Ishikawa (cell line): ENCODE data around the gene RTL5.

Experiments used
- CEBPB ChIP-seq: IDR thresholded peaks from 2 replicates; pipeline ENCODE4 v1.6.1; 2012
- CREB1 ChIP-seq: IDR thresholded peaks from 2 replicates; pipeline ENCODE4 v1.6.1; 2012; ENCODE audit warnings: low read depth
- EGR1 ChIP-seq: IDR thresholded peaks from 2 replicates; pipeline ENCODE4 v1.6.1; 2012
- EP300 ChIP-seq: IDR thresholded peaks from 2 replicates; pipeline ENCODE4 v1.6.1; 2012; ENCODE audit warnings: borderline replicate concordance
- FOXM1 ChIP-seq: IDR thresholded peaks from 2 replicates; pipeline ENCODE4 v1.6.1; 2012; ENCODE audit warnings: low read depth, borderline replicate concordance
- NFIC ChIP-seq: IDR thresholded peaks from 2 replicates; pipeline ENCODE4 v1.6.1; 2012
- RAD21 ChIP-seq: IDR thresholded peaks from 2 replicates; pipeline ENCODE4 v1.6.1; 2012; ENCODE audit warnings: low read depth
- TAF1 ChIP-seq: IDR thresholded peaks from 2 replicates; pipeline ENCODE4 v1.6.1; 2012; ENCODE audit warnings: low read depth, mild to moderate bottlenecking
- TCF12 ChIP-seq: IDR thresholded peaks from 2 replicates; pipeline ENCODE4 v1.6.1; 2012; ENCODE audit warnings: low read depth
- TEAD4 ChIP-seq: IDR thresholded peaks from 2 replicates; pipeline ENCODE4 v1.6.1; 2012
- YY1 ChIP-seq: IDR thresholded peaks from 2 replicates; pipeline ENCODE4 v1.6.1; 2012; ENCODE audit warnings: low read depth
- ZBTB7A ChIP-seq: IDR thresholded peaks from 2 replicates; pipeline ENCODE4 v1.6.1; 2012; ENCODE audit warnings: low read depth
- TF ChIP-seq, protein P1 (sequence below): IDR thresholded peaks from 2 replicates; pipeline ENCODE4 v1.6.1; 2012
- TF ChIP-seq, protein P2 (sequence below): IDR thresholded peaks from 2 replicates; pipeline ENCODE4 v1.6.1; 2012
- TF ChIP-seq, protein P3 (sequence below): IDR thresholded peaks from 2 replicates; pipeline ENCODE4 v1.6.1; 2012; ENCODE audit warnings: low read depth, mild to moderate bottlenecking

Gene RTL5

DNA sequence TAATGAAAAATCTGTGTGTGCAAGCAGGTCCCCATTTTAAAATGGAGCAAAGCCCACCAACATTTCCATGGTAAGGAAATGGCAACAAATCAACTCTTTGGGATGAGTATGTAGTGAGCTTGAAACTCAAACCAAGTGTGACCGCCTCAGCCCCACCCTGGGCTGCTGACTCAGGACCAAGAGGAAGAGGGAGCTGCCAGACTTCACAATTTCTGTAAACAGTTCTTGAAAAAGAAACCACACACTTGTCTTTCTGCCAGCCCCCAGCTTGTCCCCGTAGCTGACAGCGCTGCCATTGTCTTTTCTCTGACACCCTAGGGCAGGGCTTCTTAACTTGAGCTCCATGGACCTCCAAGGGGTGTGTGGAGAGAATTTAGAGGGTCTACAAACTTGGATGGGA is 10.3 kb downstream of the RTL5 start:
- TF ChIP-seq FOXM1 (no peak), TCF12 (no peak), NFIC (no peak), TEAD4 (no peak), YY1 (no peak), CREB1 (no peak), EGR1 (no peak), EP300 (no peak), ZBTB7A (no peak), RAD21 (no peak), TAF1 (no peak), CEBPB (no peak)
- TF ChIP-seq, protein P1, sequence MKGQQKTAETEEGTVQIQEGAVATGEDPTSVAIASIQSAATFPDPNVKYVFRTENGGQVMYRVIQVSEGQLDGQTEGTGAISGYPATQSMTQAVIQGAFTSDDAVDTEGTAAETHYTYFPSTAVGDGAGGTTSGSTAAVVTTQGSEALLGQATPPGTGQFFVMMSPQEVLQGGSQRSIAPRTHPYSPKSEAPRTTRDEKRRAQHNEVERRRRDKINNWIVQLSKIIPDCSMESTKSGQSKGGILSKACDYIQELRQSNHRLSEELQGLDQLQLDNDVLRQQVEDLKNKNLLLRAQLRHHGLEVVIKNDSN = no peak
- TF ChIP-seq, protein P2, sequence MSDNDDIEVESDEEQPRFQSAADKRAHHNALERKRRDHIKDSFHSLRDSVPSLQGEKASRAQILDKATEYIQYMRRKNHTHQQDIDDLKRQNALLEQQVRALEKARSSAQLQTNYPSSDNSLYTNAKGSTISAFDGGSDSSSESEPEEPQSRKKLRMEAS = no peak

DNA sequence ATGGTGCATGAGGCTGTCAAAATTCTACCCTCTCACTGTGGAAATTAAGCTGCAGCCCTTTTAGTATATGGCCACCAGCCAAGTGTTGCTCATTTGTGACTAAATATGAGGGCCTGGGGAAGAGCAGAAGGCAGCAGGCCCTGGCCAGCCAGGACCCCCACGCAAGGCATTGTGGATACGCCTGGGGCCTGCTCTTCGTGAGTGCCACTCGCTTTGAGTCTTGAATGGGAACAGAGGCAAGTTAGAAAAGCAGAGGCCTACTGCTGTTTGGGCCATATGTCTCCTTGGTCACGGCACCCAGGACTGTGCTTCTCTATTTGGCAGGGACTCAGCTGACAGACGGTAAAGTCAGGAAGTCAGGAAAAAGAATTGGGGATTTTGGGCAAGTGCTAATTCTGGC is 10.9 kb downstream of the RTL5 start:
- TF ChIP-seq, protein P2 = no peak
- TF ChIP-seq ZBTB7A (no peak), TCF12 (no peak), EGR1 (no peak), RAD21 (no peak), EP300 (no peak), NFIC (no peak), FOXM1 (no peak), CEBPB (no peak), CREB1 (no peak), TAF1 (no peak), YY1 (no peak), TEAD4 (no peak)
- TF ChIP-seq, protein P1 = no peak
- TF ChIP-seq, protein P3, sequence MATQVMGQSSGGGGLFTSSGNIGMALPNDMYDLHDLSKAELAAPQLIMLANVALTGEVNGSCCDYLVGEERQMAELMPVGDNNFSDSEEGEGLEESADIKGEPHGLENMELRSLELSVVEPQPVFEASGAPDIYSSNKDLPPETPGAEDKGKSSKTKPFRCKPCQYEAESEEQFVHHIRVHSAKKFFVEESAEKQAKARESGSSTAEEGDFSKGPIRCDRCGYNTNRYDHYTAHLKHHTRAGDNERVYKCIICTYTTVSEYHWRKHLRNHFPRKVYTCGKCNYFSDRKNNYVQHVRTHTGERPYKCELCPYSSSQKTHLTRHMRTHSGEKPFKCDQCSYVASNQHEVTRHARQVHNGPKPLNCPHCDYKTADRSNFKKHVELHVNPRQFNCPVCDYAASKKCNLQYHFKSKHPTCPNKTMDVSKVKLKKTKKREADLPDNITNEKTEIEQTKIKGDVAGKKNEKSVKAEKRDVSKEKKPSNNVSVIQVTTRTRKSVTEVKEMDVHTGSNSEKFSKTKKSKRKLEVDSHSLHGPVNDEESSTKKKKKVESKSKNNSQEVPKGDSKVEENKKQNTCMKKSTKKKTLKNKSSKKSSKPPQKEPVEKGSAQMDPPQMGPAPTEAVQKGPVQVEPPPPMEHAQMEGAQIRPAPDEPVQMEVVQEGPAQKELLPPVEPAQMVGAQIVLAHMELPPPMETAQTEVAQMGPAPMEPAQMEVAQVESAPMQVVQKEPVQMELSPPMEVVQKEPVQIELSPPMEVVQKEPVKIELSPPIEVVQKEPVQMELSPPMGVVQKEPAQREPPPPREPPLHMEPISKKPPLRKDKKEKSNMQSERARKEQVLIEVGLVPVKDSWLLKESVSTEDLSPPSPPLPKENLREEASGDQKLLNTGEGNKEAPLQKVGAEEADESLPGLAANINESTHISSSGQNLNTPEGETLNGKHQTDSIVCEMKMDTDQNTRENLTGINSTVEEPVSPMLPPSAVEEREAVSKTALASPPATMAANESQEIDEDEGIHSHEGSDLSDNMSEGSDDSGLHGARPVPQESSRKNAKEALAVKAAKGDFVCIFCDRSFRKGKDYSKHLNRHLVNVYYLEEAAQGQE = no peak

DNA sequence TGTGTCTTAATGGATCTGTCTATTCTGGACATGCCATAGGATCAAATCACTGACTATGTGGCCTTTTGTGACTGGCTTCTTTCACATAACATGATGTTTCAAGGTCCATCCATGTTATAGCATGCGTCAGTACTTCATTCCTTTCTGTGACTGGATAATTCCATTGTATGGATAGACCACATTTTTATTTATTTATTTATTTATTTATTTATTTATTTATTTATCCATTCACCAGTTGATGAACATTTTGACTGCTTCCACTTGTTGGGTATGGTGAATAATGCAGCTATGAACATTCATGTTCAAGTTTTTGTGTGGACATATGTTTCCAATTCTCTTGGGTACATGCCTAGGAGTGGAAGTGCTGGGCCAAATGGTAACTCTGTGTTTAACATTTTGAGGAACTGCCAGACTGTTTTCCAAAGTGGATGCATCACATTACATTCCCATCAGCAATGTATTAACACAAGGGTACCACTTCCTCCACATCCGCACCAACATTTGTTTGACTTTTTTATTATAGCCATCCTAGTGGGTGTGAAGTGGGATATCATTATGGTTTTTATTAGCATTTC is 14.0 kb downstream of the RTL5 start:
- TF ChIP-seq EGR1 = no peak
- TF ChIP-seq, protein P2 = no peak
- TF ChIP-seq TAF1 = no peak
- TF ChIP-seq CREB1 = no peak
- no peak for TF ChIP-seq TEAD4
- no peak for TF ChIP-seq CEBPB
- TF ChIP-seq, protein P1 = no peak
- no peak for TF ChIP-seq YY1

DNA sequence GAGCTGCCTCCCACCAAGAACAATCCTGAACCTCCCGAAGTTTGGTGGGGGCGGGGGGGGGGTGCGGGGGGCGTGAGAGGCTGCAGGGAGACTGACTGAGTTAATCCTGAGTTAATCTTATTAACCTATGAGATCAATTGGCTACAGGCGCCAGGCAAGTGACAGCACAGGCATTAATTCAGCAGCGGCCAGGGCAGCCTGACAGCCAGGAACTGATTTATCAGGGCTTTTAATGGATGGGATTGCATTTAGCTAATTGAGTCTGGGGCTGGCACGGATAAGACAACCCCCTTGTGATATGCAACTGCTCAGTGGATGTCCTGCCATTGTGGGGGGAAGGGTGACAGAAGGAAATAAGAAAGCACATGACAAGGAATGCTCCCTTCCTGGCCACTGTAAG is 16.3 kb downstream of the RTL5 start:
- no peak for TF ChIP-seq YY1
- TF ChIP-seq, protein P1 = no peak
- TF ChIP-seq CEBPB = no peak
- no peak for TF ChIP-seq FOXM1
- TF ChIP-seq EGR1 = no peak

DNA sequence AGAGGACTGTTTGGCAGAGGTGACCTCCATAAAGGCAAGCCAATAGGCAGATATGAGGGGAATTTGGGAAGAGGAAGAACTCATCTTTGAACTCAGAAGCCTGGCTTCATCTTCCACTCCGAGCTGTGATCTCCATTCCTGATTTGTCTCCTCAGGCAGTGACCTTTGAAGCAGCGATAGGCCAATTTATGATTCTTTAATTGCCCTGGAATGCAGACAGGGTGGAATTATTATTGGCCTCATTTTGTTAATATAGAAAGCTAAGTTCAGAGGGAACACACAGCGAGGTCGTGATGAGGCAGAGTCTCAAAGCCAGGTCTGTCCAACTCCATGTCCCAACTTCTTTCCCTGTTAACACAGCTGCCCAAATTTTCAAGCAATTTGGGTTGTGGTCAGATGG is 16.9 kb downstream of the RTL5 start:
- TF ChIP-seq NFIC = no peak

DNA sequence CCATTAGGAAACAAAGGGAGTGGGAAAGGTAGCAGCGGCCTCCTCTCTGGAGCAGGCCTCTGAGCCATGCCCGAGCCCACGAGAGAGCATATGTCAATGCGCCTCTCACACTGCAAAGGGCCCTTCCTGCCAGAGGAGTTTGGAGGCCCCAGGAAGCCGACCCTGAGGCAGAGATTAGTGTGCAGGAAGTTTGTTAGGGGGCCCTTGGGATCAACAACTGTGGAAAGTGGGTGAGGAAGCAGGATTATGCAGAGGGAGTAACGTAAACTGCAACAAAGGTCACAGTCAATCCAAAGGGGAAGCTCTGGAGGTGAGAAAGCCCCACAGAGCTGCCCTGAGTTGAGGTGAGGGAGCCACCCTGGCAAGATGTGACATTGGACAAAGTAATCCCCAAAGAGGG is 17.4 kb downstream of the RTL5 start:
- TF ChIP-seq EGR1 (no peak), ZBTB7A (no peak), TCF12 (no peak), RAD21 (no peak), YY1 (no peak)
- TF ChIP-seq, protein P1 = no peak

DNA sequence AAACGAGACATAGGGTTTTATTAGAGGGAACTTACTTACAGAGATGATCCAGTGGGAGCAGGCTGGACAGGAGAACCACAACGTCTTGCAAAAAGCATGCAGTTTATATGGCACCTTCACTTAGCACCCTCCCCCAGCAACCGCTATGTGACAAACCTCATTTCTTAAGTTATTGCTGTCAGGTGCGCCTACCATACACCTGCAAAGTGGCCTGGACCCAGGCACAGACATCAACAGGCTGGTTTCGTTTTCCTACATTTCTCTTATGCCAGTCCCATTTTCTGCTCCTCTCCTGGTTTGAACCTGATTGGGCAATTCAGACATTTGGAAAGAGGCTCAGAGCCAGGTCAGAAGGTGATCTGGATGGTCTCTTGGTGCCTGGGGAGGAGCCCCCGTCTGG is 18.3 kb downstream of the RTL5 start:
- TF ChIP-seq FOXM1 (no peak), NFIC (no peak), CREB1 (no peak), ZBTB7A (no peak), EGR1 (no peak), TEAD4 (no peak)
- TF ChIP-seq, protein P1 = no peak
